ENCODE data around the gene CYSRT1. TPM values are rescaled to one million over a fixed set of nuclear protein-coding genes. Genes with fewer than 3 reads are reported as not detected.
A peak's percentile ranks its signal among the peaks of the same experiment; 100 is the strongest.

CYSRT1 gene
- total RNA-seq, 1 donor from 2014 or later, result 0.27 TPM

GRCh38 chr9:137227054-137227852 lies 2.3 kb downstream of the CYSRT1 start, which contains the start of gene RNF224:
Gene RNF224 (plus strand): TSS chr9:137227502. CDS start chr9:137228336, 834 bp downstream.
- DNase-seq, result peak; percentile 71
- H3K27me3 ChIP-seq (ENCODE audit: low read depth), result peaks cover 44% of the 10 kb centered on the region
- no peak within 1 kb of the TSS for H3K4me3 ChIP-seq
- intact Hi-C loops (cut with micrococcal nuclease), result loop anchor here (5.0 kb wide), 1 partner anchor 105 kb away; no protein-coding TSS in a partner anchor
- no peaks in the 10 kb centered on the region for H3K36me3 ChIP-seq
- no peak within 1 kb of the TSS for H3K27ac ChIP-seq (replicated peaks)
- H3K4me1 ChIP-seq, result peaks cover 23% of the 10 kb centered on the region
- TF ChIP-seq CTCF (IDR thresholded peaks at IDR 0.05; ENCODE audit: borderline replicate concordance), result peak; percentile 92
- H3K9me3 ChIP-seq (replicated peaks), result no peaks in the 10 kb centered on the region

GRCh38 chr9:137227853-137228505 lies 3.0 kb downstream of the CYSRT1 start:
- DNase-seq, result no peak
- Histone ChIP-seq H3K4me3 (no peak overlapping the region), H3K9me3 (replicated peaks) (no peaks in the 10 kb centered on the region), H3K36me3 (no peaks in the 10 kb centered on the region), H3K27me3 (ENCODE audit: low read depth) (peaks cover 51% of the 10 kb centered on the region), H3K4me1 (peaks cover 16% of the 10 kb centered on the region), H3K27ac (replicated peaks) (no peak overlapping the region)
- intact Hi-C loops (cut with micrococcal nuclease), result loop anchor here (5.0 kb wide), 1 partner anchor 106 kb away; no protein-coding TSS in a partner anchor
- TF ChIP-seq CTCF (IDR thresholded peaks at IDR 0.05; ENCODE audit: borderline replicate concordance), result no peak

GRCh38 chr9:137228506-137228967 lies 3.6 kb downstream of the CYSRT1 start:
- peaks cover 57% of the 10 kb centered on the region for H3K27me3 ChIP-seq (ENCODE audit: low read depth)
- H3K27ac ChIP-seq (replicated peaks), result no peak overlapping the region
- H3K36me3 ChIP-seq, result no peaks in the 10 kb centered on the region
- no peak for TF ChIP-seq CTCF (IDR thresholded peaks at IDR 0.05; ENCODE audit: borderline replicate concordance)
- no peaks in the 10 kb centered on the region for H3K9me3 ChIP-seq (replicated peaks)
- peaks cover 13% of the 10 kb centered on the region for H3K4me1 ChIP-seq
- H3K4me3 ChIP-seq, result no peak overlapping the region
- no peak for DNase-seq
- intact Hi-C loops (cut with micrococcal nuclease), result loop anchor here (5.0 kb wide), 1 partner anchor 106 kb away; no protein-coding TSS in a partner anchor

GRCh38 chr9:137228968-137229896 lies 4.3 kb downstream of the CYSRT1 start:
- H3K4me1 ChIP-seq, result peaks cover 6% of the 10 kb centered on the region
- no peaks in the 10 kb centered on the region for H3K36me3 ChIP-seq
- no peak overlapping the region for H3K27ac ChIP-seq (replicated peaks)
- H3K27me3 ChIP-seq (ENCODE audit: low read depth), result peaks cover 64% of the 10 kb centered on the region
- intact Hi-C loops (cut with micrococcal nuclease), result loop anchor here (5.0 kb wide), 1 partner anchor 107 kb away; no protein-coding TSS in a partner anchor
- no peaks in the 10 kb centered on the region for H3K9me3 ChIP-seq (replicated peaks)
- no peak overlapping the region for H3K4me3 ChIP-seq
- TF ChIP-seq CTCF (IDR thresholded peaks at IDR 0.05; ENCODE audit: borderline replicate concordance), result no peak
- no peak for DNase-seq
